Erythroblast (primary cell): ENCODE data around the gene OBSCN.

Experiments
- GATA1 ChIP-seq: IDR thresholded peaks from 2 replicates; pipeline ENCODE4 v1.6.1; 2011; ENCODE audit warnings: low read depth, mild to moderate bottlenecking, control low read depth, low read length, moderate library complexity
- POLR2A ChIP-seq: IDR thresholded peaks from 2 replicates; pipeline ENCODE4 v1.6.1; 2011; ENCODE audit warnings: mild to moderate bottlenecking, low read length

- no peak for TF ChIP-seq POLR2A
- TF ChIP-seq GATA1 = no peak
Observed at GRCh38 chr1:228286505-228287417, 78.9 kb downstream of the OBSCN start.
